ENCODE measurements around the gene CNNM4. TPM values are rescaled to one million over a fixed set of nuclear protein-coding genes. Genes with fewer than 3 reads are reported as not detected.

Gene CNNM4
- polyA plus RNA-seq, 1 of the 3 experiments (the other 2 are of a cell fraction) = 5.5 TPM

- TF ChIP-seq TCF12 (IDR thresholded peaks at IDR 0.05) (no peak), CHD2 (IDR thresholded peaks at IDR 0.05; ENCODE audit: low read length, partially characterized antibody) (no peak), GATA2 (CRISPR knock-in tag; IDR thresholded peaks at IDR 0.05) (0 out of 2 replicates have a peak, but pooled peaks have one; percentile 10), NFIC (IDR thresholded peaks at IDR 0.05; ENCODE audit: borderline replicate concordance) (no peak), RCOR1 (IDR thresholded peaks at IDR 0.05; ENCODE audit: low read length) (no peak), REST (IDR thresholded peaks at IDR 0.05; ENCODE audit: low read depth, low read length) (no peak)
- H3K4me2 ChIP-seq = no peak overlapping the region
- H3K27ac ChIP-seq (ENCODE audit: low read depth in 2 of 2, low read length in 1 of 2) = peak overlapping the region in 1 of 2 experiments; percentile 30; a peak in 1 of 4 replicates
- H3K27me3 ChIP-seq (ENCODE audit: insufficient read depth) = no peaks in the 10 kb centered on the region
- no peaks in the 10 kb centered on the region for H4K20me1 ChIP-seq (ENCODE audit: insufficient read depth)
- ChIA-PET POLR2A (interaction anchor here (0.6 to 0.8 kb wide), 2 partner anchors 58 to 97 kb away, joined by 3 read pairs; no protein-coding TSS in a partner anchor), CTCF (interaction anchor here (2.1 kb wide), 1 partner anchor 9 kb away, joined by 9 read pairs; no protein-coding TSS in a partner anchor)
- peaks cover 0 to 2% of the 10 kb centered on the region in 2 experiments for H3K36me3 ChIP-seq (replicated peaks in 1 of 2; ENCODE audit: control insufficient read depth in 1 of 2, insufficient read depth in 2 of 2, low read length in 1 of 2)
- no peak overlapping the region for H3K9ac ChIP-seq
- no peaks in the 10 kb centered on the region for H3K9me2 ChIP-seq
- H3K9me3 ChIP-seq = no peaks in the 10 kb centered on the region
- WGBS (ENCODE audit: low lambda C conversion rate) = 79% methylated on average over 10 of the region's 12 CpGs
- no peak overlapping the region for H3K4me3 ChIP-seq (ENCODE audit: low read depth in 2 of 2, low read length in 1 of 2)
- peaks cover 3% of the 10 kb centered on the region for H3F3A ChIP-seq (replicated peaks; ENCODE audit: insufficient read depth)
- H2AFZ ChIP-seq (ENCODE audit: low read depth) = no peak overlapping the region
- H3K4me1 ChIP-seq (ENCODE audit: control insufficient read depth in 1 of 2, insufficient read depth in 2 of 2, low read depth in 1 of 2, low read length in 1 of 2) = peaks cover 0 to 12% of the 10 kb centered on the region in 2 experiments; a peak in 2 of 4 replicates
- DNase-seq = no peak
- H3K79me2 ChIP-seq (ENCODE audit: insufficient read depth) = no peaks in the 10 kb centered on the region
These were observed 49.5 kb downstream of the CNNM4 start for GRCh38 chr2:96809951-96810782.

- no peaks in the 10 kb centered on the region for H3K79me2 ChIP-seq (ENCODE audit: insufficient read depth)
- H4K20me1 ChIP-seq (ENCODE audit: insufficient read depth) = no peaks in the 10 kb centered on the region
- H3K9ac ChIP-seq = no peak overlapping the region
- peaks cover 0 to 14% of the 10 kb centered on the region in 2 experiments; a peak in 2 of 4 replicates for H3K4me1 ChIP-seq (ENCODE audit: control insufficient read depth in 1 of 2, insufficient read depth in 2 of 2, low read depth in 1 of 2, low read length in 1 of 2)
- H3K36me3 ChIP-seq (replicated peaks in 1 of 2; ENCODE audit: control insufficient read depth in 1 of 2, insufficient read depth in 2 of 2, low read length in 1 of 2) = peaks cover 0 to 2% of the 10 kb centered on the region in 2 experiments
- H3K9me2 ChIP-seq = no peaks in the 10 kb centered on the region
- DNase-seq = no peak
- no peak overlapping the region for H3K27ac ChIP-seq (ENCODE audit: low read depth in 2 of 2, low read length in 1 of 2)
- peaks cover 4% of the 10 kb centered on the region for H3F3A ChIP-seq (replicated peaks; ENCODE audit: insufficient read depth)
- WGBS (ENCODE audit: low lambda C conversion rate) = 85% methylated on average over 4 of the region's 5 CpGs
- CTCF ChIA-PET = interaction anchor here (0.6 to 2.1 kb wide), 2 partner anchors 10 to 54 kb away, joined by 3 to 9 read pairs; no protein-coding TSS in a partner anchor
- no peaks in the 10 kb centered on the region for H3K9me3 ChIP-seq
- no peak overlapping the region for H3K4me3 ChIP-seq (ENCODE audit: low read depth in 2 of 2, low read length in 1 of 2)
- H2AFZ ChIP-seq (ENCODE audit: low read depth) = no peak overlapping the region
- H3K27me3 ChIP-seq (ENCODE audit: insufficient read depth) = no peaks in the 10 kb centered on the region
- POLR2A ChIA-PET = no interaction called here
- H3K4me2 ChIP-seq = no peak overlapping the region
- TF ChIP-seq TCF12 (IDR thresholded peaks at IDR 0.05) (no peak), GABPA (IDR thresholded peaks at IDR 0.05; ENCODE audit: low read depth) (no peak), CHD2 (IDR thresholded peaks at IDR 0.05; ENCODE audit: low read length, partially characterized antibody) (no peak), GATA2 (CRISPR knock-in tag; IDR thresholded peaks at IDR 0.05) (no peak), SIN3A (IDR thresholded peaks at IDR 0.05; ENCODE audit: borderline replicate concordance, low read depth, low read length) (no peak), JUND (IDR thresholded peaks at IDR 0.05) (no peak), TEAD4 (IDR thresholded peaks at IDR 0.05; ENCODE audit: borderline replicate concordance, insufficient read depth) (no peak), MXI1 (IDR thresholded peaks at IDR 0.05; ENCODE audit: low read depth, low read length) (no peak), NFIC (IDR thresholded peaks at IDR 0.05; ENCODE audit: borderline replicate concordance) (no peak), FOSL2 (IDR thresholded peaks at IDR 0.05; ENCODE audit: borderline replicate concordance, low read depth) (no peak)
- TF ChIP-seq, protein P1, sequence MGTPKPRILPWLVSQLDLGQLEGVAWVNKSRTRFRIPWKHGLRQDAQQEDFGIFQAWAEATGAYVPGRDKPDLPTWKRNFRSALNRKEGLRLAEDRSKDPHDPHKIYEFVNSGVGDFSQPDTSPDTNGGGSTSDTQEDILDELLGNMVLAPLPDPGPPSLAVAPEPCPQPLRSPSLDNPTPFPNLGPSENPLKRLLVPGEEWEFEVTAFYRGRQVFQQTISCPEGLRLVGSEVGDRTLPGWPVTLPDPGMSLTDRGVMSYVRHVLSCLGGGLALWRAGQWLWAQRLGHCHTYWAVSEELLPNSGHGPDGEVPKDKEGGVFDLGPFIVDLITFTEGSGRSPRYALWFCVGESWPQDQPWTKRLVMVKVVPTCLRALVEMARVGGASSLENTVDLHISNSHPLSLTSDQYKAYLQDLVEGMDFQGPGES (IDR thresholded peaks at IDR 0.05; ENCODE audit: low read depth, low read length) = no peak
- TF ChIP-seq, protein P2, sequence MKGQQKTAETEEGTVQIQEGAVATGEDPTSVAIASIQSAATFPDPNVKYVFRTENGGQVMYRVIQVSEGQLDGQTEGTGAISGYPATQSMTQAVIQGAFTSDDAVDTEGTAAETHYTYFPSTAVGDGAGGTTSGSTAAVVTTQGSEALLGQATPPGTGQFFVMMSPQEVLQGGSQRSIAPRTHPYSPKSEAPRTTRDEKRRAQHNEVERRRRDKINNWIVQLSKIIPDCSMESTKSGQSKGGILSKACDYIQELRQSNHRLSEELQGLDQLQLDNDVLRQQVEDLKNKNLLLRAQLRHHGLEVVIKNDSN (IDR thresholded peaks at IDR 0.05; ENCODE audit: borderline replicate concordance, low read depth) = no peak
- TF ChIP-seq, protein P3, sequence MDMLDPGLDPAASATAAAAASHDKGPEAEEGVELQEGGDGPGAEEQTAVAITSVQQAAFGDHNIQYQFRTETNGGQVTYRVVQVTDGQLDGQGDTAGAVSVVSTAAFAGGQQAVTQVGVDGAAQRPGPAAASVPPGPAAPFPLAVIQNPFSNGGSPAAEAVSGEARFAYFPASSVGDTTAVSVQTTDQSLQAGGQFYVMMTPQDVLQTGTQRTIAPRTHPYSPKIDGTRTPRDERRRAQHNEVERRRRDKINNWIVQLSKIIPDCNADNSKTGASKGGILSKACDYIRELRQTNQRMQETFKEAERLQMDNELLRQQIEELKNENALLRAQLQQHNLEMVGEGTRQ (IDR thresholded peaks at IDR 0.05; ENCODE audit: borderline replicate concordance, low read depth, low read length) = no peak
- TF ChIP-seq, protein P4, sequence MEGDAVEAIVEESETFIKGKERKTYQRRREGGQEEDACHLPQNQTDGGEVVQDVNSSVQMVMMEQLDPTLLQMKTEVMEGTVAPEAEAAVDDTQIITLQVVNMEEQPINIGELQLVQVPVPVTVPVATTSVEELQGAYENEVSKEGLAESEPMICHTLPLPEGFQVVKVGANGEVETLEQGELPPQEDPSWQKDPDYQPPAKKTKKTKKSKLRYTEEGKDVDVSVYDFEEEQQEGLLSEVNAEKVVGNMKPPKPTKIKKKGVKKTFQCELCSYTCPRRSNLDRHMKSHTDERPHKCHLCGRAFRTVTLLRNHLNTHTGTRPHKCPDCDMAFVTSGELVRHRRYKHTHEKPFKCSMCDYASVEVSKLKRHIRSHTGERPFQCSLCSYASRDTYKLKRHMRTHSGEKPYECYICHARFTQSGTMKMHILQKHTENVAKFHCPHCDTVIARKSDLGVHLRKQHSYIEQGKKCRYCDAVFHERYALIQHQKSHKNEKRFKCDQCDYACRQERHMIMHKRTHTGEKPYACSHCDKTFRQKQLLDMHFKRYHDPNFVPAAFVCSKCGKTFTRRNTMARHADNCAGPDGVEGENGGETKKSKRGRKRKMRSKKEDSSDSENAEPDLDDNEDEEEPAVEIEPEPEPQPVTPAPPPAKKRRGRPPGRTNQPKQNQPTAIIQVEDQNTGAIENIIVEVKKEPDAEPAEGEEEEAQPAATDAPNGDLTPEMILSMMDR (IDR thresholded peaks at IDR 0.05) = no peak
These were observed 50.1 kb downstream of the CNNM4 start for GRCh38 chr2:96810783-96811192.
